HepG2 (cell line): ENCODE measurements around the gene LYPD6.

Experiments
- CEBPB ChIP-seq: IDR thresholded peaks from 2 replicates; pipeline ENCODE4 v1.6.1; 2011; ENCODE audit warnings: low read depth, low read length, improper control_type of control experiment, borderline replicate concordance
- CHD2 ChIP-seq: IDR thresholded peaks from 2 replicates; pipeline ENCODE4 v1.6.1; 2011; ENCODE audit warnings: low read depth, low read length, improper control_type of control experiment
- FOSL2 ChIP-seq: sonication (generic); formaldehyde crosslinking; IDR thresholded peaks from 2 replicates; pipeline ENCODE4 v1.4.0; 2020; ENCODE audit warnings: missing genetic modification reagents
- HNRNPLL ChIP-seq: fragments of 200-400 bp; formaldehyde crosslinking; IDR thresholded peaks from 2 replicates; pipeline ENCODE4 v1.6.1; 2017; ENCODE audit warnings: mild to moderate bottlenecking, low read depth, low read length; ENCODE audit not compliant: poor library complexity, severe bottlenecking
- POLR2AphosphoS5 ChIP-seq: IDR thresholded peaks from 2 replicates; pipeline ENCODE4 v1.6.1; 2012; ENCODE audit warnings: low read depth, low read length
- RFX5 ChIP-seq: IDR thresholded peaks from 2 replicates; pipeline ENCODE4 v1.6.1; 2011; ENCODE audit warnings: low read depth, low read length, improper control_type of control experiment
- ZNF501 ChIP-seq: sonication (generic); formaldehyde crosslinking; IDR thresholded peaks from 2 replicates; pipeline ENCODE4 v1.5.1; 2020; ENCODE audit warnings: mild to moderate bottlenecking, moderate library complexity, missing genetic modification reagents
- TF ChIP-seq, protein P1 (sequence below): sonication (generic); formaldehyde crosslinking; IDR thresholded peaks from 2 replicates; pipeline ENCODE4 v1.5.0; 2020; ENCODE audit warnings: mild to moderate bottlenecking, missing genetic modification reagents, moderate library complexity
- TF ChIP-seq, protein P2 (sequence below): fragments of 450-650 bp; IDR thresholded peaks from 2 replicates; pipeline ENCODE4 v1.6.1; 2017; ENCODE audit warnings: mild to moderate bottlenecking
- TF ChIP-seq, protein P3 (sequence below): sonication (generic); formaldehyde crosslinking; IDR thresholded peaks from 2 replicates; pipeline ENCODE4 v1.5.0; 2020; ENCODE audit warnings: mild to moderate bottlenecking, missing genetic modification reagents
- TF ChIP-seq, protein P4 (sequence below): IDR thresholded peaks from 2 replicates; pipeline ENCODE4 v1.6.1; 2012; ENCODE audit warnings: low read depth, low read length, improper control_type of control experiment
- TF ChIP-seq, protein P5 (sequence below): sonication (generic); formaldehyde crosslinking; IDR thresholded peaks from 2 replicates; pipeline ENCODE4 v1.4.0; 2020; ENCODE audit warnings: missing genetic modification reagents

DNA sequence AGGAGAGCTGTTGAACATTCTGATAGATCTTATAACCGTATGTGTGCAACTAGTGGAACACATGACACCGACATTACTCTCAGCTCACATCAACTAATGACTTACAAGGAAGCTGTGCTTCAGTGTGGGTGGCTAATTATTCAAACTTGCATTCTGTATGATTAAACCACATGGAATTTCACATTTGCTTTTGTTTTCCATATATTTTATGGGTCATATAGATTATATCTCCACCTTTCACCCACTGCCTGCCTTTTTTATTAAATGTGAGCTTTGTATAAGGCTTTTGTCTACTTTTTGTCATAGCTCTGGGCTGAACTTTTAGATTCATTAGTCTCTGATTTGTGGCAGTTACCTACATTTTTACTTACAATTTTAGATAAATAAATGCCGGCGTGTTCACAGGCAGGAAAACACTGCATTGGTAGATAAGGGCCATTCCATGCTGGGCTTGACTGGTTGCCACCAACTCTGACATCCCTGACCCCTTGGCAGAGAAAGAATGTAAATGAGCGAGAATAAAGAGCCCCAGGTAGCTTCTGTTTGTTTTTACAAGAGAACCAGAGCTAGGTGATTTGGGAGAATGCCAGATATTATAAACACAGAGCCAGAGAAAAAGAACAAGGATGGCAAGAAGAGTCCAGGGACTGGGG lies 35.7 kb downstream of the LYPD6 start:
- TF ChIP-seq, protein P1, sequence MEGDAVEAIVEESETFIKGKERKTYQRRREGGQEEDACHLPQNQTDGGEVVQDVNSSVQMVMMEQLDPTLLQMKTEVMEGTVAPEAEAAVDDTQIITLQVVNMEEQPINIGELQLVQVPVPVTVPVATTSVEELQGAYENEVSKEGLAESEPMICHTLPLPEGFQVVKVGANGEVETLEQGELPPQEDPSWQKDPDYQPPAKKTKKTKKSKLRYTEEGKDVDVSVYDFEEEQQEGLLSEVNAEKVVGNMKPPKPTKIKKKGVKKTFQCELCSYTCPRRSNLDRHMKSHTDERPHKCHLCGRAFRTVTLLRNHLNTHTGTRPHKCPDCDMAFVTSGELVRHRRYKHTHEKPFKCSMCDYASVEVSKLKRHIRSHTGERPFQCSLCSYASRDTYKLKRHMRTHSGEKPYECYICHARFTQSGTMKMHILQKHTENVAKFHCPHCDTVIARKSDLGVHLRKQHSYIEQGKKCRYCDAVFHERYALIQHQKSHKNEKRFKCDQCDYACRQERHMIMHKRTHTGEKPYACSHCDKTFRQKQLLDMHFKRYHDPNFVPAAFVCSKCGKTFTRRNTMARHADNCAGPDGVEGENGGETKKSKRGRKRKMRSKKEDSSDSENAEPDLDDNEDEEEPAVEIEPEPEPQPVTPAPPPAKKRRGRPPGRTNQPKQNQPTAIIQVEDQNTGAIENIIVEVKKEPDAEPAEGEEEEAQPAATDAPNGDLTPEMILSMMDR (CRISPR knock-in tag), result no peak
- no peak for TF ChIP-seq POLR2AphosphoS5
- TF ChIP-seq FOSL2 (CRISPR knock-in tag), result no peak
- TF ChIP-seq, protein P2, sequence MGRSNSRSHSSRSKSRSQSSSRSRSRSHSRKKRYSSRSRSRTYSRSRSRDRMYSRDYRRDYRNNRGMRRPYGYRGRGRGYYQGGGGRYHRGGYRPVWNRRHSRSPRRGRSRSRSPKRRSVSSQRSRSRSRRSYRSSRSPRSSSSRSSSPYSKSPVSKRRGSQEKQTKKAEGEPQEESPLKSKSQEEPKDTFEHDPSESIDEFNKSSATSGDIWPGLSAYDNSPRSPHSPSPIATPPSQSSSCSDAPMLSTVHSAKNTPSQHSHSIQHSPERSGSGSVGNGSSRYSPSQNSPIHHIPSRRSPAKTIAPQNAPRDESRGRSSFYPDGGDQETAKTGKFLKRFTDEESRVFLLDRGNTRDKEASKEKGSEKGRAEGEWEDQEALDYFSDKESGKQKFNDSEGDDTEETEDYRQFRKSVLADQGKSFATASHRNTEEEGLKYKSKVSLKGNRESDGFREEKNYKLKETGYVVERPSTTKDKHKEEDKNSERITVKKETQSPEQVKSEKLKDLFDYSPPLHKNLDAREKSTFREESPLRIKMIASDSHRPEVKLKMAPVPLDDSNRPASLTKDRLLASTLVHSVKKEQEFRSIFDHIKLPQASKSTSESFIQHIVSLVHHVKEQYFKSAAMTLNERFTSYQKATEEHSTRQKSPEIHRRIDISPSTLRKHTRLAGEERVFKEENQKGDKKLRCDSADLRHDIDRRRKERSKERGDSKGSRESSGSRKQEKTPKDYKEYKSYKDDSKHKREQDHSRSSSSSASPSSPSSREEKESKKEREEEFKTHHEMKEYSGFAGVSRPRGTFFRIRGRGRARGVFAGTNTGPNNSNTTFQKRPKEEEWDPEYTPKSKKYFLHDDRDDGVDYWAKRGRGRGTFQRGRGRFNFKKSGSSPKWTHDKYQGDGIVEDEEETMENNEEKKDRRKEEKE, result no peak
- TF ChIP-seq, protein P3, sequence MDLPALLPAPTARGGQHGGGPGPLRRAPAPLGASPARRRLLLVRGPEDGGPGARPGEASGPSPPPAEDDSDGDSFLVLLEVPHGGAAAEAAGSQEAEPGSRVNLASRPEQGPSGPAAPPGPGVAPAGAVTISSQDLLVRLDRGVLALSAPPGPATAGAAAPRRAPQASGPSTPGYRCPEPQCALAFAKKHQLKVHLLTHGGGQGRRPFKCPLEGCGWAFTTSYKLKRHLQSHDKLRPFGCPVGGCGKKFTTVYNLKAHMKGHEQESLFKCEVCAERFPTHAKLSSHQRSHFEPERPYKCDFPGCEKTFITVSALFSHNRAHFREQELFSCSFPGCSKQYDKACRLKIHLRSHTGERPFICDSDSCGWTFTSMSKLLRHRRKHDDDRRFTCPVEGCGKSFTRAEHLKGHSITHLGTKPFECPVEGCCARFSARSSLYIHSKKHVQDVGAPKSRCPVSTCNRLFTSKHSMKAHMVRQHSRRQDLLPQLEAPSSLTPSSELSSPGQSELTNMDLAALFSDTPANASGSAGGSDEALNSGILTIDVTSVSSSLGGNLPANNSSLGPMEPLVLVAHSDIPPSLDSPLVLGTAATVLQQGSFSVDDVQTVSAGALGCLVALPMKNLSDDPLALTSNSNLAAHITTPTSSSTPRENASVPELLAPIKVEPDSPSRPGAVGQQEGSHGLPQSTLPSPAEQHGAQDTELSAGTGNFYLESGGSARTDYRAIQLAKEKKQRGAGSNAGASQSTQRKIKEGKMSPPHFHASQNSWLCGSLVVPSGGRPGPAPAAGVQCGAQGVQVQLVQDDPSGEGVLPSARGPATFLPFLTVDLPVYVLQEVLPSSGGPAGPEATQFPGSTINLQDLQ (CRISPR knock-in tag), result no peak
- no peak for TF ChIP-seq HNRNPLL
- TF ChIP-seq RFX5, result no peak
- TF ChIP-seq ZNF501, result no peak
- TF ChIP-seq, protein P4, sequence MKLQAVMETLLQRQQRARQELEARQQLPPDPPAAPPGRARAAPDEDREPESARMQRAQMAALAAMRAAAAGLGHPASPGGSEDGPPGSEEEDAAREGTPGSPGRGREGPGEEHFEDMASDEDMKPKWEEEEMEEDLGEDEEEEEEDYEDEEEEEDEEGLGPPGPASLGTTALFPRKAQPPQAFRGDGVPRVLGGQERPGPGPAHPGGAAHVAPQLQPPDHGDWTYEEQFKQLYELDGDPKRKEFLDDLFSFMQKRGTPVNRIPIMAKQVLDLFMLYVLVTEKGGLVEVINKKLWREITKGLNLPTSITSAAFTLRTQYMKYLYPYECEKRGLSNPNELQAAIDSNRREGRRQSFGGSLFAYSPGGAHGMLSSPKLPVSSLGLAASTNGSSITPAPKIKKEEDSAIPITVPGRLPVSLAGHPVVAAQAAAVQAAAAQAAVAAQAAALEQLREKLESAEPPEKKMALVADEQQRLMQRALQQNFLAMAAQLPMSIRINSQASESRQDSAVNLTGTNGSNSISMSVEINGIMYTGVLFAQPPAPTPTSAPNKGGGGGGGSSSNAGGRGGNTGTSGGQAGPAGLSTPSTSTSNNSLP, result no peak
- TF ChIP-seq CEBPB, result no peak
- TF ChIP-seq, protein P5, sequence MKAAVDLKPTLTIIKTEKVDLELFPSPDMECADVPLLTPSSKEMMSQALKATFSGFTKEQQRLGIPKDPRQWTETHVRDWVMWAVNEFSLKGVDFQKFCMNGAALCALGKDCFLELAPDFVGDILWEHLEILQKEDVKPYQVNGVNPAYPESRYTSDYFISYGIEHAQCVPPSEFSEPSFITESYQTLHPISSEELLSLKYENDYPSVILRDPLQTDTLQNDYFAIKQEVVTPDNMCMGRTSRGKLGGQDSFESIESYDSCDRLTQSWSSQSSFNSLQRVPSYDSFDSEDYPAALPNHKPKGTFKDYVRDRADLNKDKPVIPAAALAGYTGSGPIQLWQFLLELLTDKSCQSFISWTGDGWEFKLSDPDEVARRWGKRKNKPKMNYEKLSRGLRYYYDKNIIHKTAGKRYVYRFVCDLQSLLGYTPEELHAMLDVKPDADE, result no peak
- no peak for TF ChIP-seq CHD2
